Thyroid gland (tissue), 4 donors: ENCODE measurements around the gene TNFSF15.

Experiments
- CTCF ChIP-seq, 6 experiments: fragments of 200-600 bp in 3 of 6; fragments of 450-650 bp in 3 of 6; sonication (generic) in 3 of 6; IDR thresholded peaks; one replicate each; pipeline ENCODE4 v1.5.1; 2016 to 2019; ENCODE audit warnings: antibody characterized with exemption in 6 of 6, mild to moderate bottlenecking in 2 of 6, inconsistent platforms in 1 of 6, moderate library complexity in 1 of 6
- POLR2A ChIP-seq, 2 donors: fragments of 450-650 bp; IDR thresholded peaks; one replicate each; pipeline ENCODE4 v1.6.1; 2017; ENCODE audit warnings: antibody characterized with exemption in 2 of 2, mild to moderate bottlenecking in 2 of 2, moderate library complexity in 1 of 2

- TF ChIP-seq POLR2A (IDR thresholded peaks at IDR 0.05) (no peak), CTCF (IDR thresholded peaks at IDR 0.05) (no peak)
These were observed 39.5 kb upstream of the TNFSF15 start for GRCh38 chr9:114845373-114845772.
